SU-DHL-6 (cell line): Measurements from ENCODE around the gene PDGFA.

Experiments
- H2AFZ ChIP-seq: fragments of 200-600 bp; sonication (generic); 2 replicates; pipeline ENCODE4 v1.6.1; 2014; ENCODE audit warnings: low read depth, mild to moderate bottlenecking, moderate library complexity, mixed read lengths, antibody characterized with exemption, low read length; ENCODE audit not compliant: severe bottlenecking
- H3F3A ChIP-seq: fragments of 200-600 bp; shearing (Covaris generic); 2 replicates; pipeline ENCODE4 v1.6.0; 2016; ENCODE audit warnings: antibody characterized with exemption, mild to moderate bottlenecking; ENCODE audit not compliant: insufficient read depth
- H3K27ac ChIP-seq: fragments of 200-600 bp; sonication (generic); 2 replicates; pipeline ENCODE4 v1.5.1; 2016; ENCODE audit warnings: low read depth, mild to moderate bottlenecking, low read length, moderate library complexity, mixed read lengths
- H3K27me3 ChIP-seq: fragments of 200-600 bp; sonication (generic), shearing (Covaris generic); 2 replicates; pipeline ENCODE4 v1.6.0; 2014; ENCODE audit warnings: mild to moderate bottlenecking, low read length
- H3K36me3 ChIP-seq: fragments of 200-600 bp; sonication (generic); 2 replicates; pipeline ENCODE4 v1.6.1; 2014; ENCODE audit warnings: mild to moderate bottlenecking, low read length, mixed read lengths
- H3K4me2 ChIP-seq: fragments of 300-600, 200-600 bp; shearing (Covaris generic), sonication (generic); 2 replicates; pipeline ENCODE4 v1.6.0; 2014; ENCODE audit warnings: low read length, low read depth, mild to moderate bottlenecking; ENCODE audit not compliant: poor library complexity, severe bottlenecking
- H3K4me3 ChIP-seq: fragments of 200-600 bp; sonication (generic); 2 replicates; pipeline ENCODE4 v1.5.1; 2014; ENCODE audit warnings: antibody characterized with exemption, low read length, mild to moderate bottlenecking, mixed read lengths; ENCODE audit not compliant: insufficient read depth, poor library complexity, severe bottlenecking
- H3K79me2 ChIP-seq: fragments of 200-600 bp; sonication (generic); 2 replicates; pipeline ENCODE4 v1.6.1; 2014; ENCODE audit warnings: mild to moderate bottlenecking, low read length, moderate library complexity; ENCODE audit not compliant: insufficient read depth
- H3K9ac ChIP-seq: fragments of 200-600 bp; sonication (generic); 2 replicates; pipeline ENCODE4 v1.7.0; 2014; ENCODE audit warnings: mild to moderate bottlenecking, low read length
- H3K9me2 ChIP-seq: fragments of 200-600 bp; sonication (generic); replicated peaks from 2 replicates; pipeline ENCODE4 v1.6.1; 2014; ENCODE audit warnings: low read length; ENCODE audit not compliant: insufficient read depth
- H3K9me3 ChIP-seq: fragments of 200-600 bp; sonication (generic); 2 replicates; pipeline ENCODE4 v1.6.1; 2014; ENCODE audit warnings: low read length, mixed read lengths; ENCODE audit not compliant: insufficient read depth
- H4K20me1 ChIP-seq: fragments of 200-600 bp; sonication (generic); 2 replicates; pipeline ENCODE4 v1.6.1; 2014; ENCODE audit warnings: low read depth, mild to moderate bottlenecking, antibody characterized with exemption, low read length, moderate library complexity, mixed read lengths
- CTCF ChIP-seq: fragments of 200-600 bp; sonication (generic); IDR thresholded peaks from one replicate; pipeline ENCODE4 v1.5.1; 2017; ENCODE audit warnings: antibody characterized with exemption, mild to moderate bottlenecking, low read length, moderate library complexity; ENCODE audit not compliant: insufficient read depth, poor library complexity, severe bottlenecking
- EZH2phosphoT487 ChIP-seq: fragments of 200-600 bp; sonication (generic), shearing (Covaris generic); conservative IDR thresholded peaks from 2 replicates; pipeline ENCODE4 v1.6.1; 2018; ENCODE audit warnings: mild to moderate bottlenecking, antibody characterized with exemption, low read length, moderate library complexity, mixed read lengths

Gene PDGFA

GRCh38 chr7:458511-459245, 61.0 kb downstream of the PDGFA start:
- H3K9ac ChIP-seq, result no peak overlapping the region
- no peaks in the 10 kb centered on the region for H3K36me3 ChIP-seq
- H3K27me3 ChIP-seq, result no peaks in the 10 kb centered on the region
- no peak overlapping the region for H3K4me2 ChIP-seq
- no peak overlapping the region for H3K27ac ChIP-seq
- TF ChIP-seq CTCF, result no peak
- no peak for TF ChIP-seq EZH2phosphoT487
- H2AFZ ChIP-seq, result no peak overlapping the region
- H3K4me3 ChIP-seq, result no peak overlapping the region
- no peaks in the 10 kb centered on the region for H3K79me2 ChIP-seq
- no peaks in the 10 kb centered on the region for H3F3A ChIP-seq
- H3K9me3 ChIP-seq, result no peaks in the 10 kb centered on the region
- no peaks in the 10 kb centered on the region for H3K9me2 ChIP-seq
- H4K20me1 ChIP-seq, result no peaks in the 10 kb centered on the region

- H3F3A ChIP-seq, result no peaks in the 10 kb centered on the region
- no peak overlapping the region for H2AFZ ChIP-seq
- TF ChIP-seq EZH2phosphoT487 (no peak), CTCF (no peak)
- H4K20me1 ChIP-seq, result no peaks in the 10 kb centered on the region
- no peak overlapping the region for H3K9ac ChIP-seq
- no peak overlapping the region for H3K27ac ChIP-seq
- no peaks in the 10 kb centered on the region for H3K79me2 ChIP-seq
- H3K4me3 ChIP-seq, result no peak overlapping the region
- no peak overlapping the region for H3K4me2 ChIP-seq
- H3K36me3 ChIP-seq, result no peaks in the 10 kb centered on the region
- H3K9me2 ChIP-seq, result no peaks in the 10 kb centered on the region
- H3K9me3 ChIP-seq, result no peaks in the 10 kb centered on the region
- H3K27me3 ChIP-seq, result no peaks in the 10 kb centered on the region
Measured at GRCh38 chr7:457814-458510, 61.7 kb downstream of the PDGFA start.

GRCh38 chr7:455110-455928, 64.3 kb downstream of the PDGFA start:
- Histone ChIP-seq H3K4me3 (no peak overlapping the region), H3K36me3 (no peaks in the 10 kb centered on the region), H4K20me1 (no peaks in the 10 kb centered on the region), H3K9me3 (no peaks in the 10 kb centered on the region), H3K9me2 (no peaks in the 10 kb centered on the region), H3K79me2 (no peaks in the 10 kb centered on the region), H3K9ac (no peak overlapping the region), H3K4me2 (no peak overlapping the region), H3K27me3 (no peaks in the 10 kb centered on the region), H3K27ac (no peak overlapping the region), H3F3A (no peaks in the 10 kb centered on the region), H2AFZ (no peak overlapping the region)
- TF ChIP-seq CTCF (no peak), EZH2phosphoT487 (no peak)
